ENCODE data around the gene TMX2. TPM values are rescaled to one million over a fixed set of nuclear protein-coding genes. Genes with fewer than 3 reads are reported as not detected.

Gene TMX2
- polyA plus RNA-seq, 3 donors = 117 to 119 (median 118) TPM

Other genes with a start within 250 kb of the TMX2 start
- gene SLC43A1, start 196.9 kb upstream of the TMX2 start, polyA plus RNA-seq (ENCODE audit: insufficient read length in 3 of 3) = 1 to 10 TPM; 5.0 to 6.1 (median 5.4) TPM
- 10 to 100 TPM; 54.0 to 58.4 (median 58.3) TPM for gene TIMM10, start 181.8 kb upstream of the TMX2 start, polyA plus RNA-seq (ENCODE audit: insufficient read length in 3 of 3)
- gene SMTNL1, start 175.0 kb upstream of the TMX2 start, polyA plus RNA-seq (ENCODE audit: insufficient read length in 3 of 3) = under 1 TPM; 0.12 to 0.28 (median 0.23) TPM
- gene UBE2L6, start 144.9 kb upstream of the TMX2 start, polyA plus RNA-seq (ENCODE audit: insufficient read length in 3 of 3) = 10 to 100 TPM; 41.3 to 43.6 (median 43.4) TPM
- gene SERPING1, start 114.9 kb upstream of the TMX2 start, polyA plus RNA-seq (ENCODE audit: insufficient read length in 3 of 3) = 100 to 1,000 TPM; 139 to 172 (median 151) TPM
- gene YPEL4, start 62.7 kb upstream of the TMX2 start, polyA plus RNA-seq (ENCODE audit: insufficient read length in 3 of 3) = 1 to 10 TPM; 1.2 to 1.9 (median 1.7) TPM
- gene CLP1, start 54.8 kb upstream of the TMX2 start, polyA plus RNA-seq (ENCODE audit: insufficient read length in 3 of 3) = 10 to 100 TPM; 16.6 to 18.5 (median 18.4) TPM
- 10 to 100 TPM; 52.3 to 56.7 (median 52.8) TPM for gene ZDHHC5, start 44.5 kb upstream of the TMX2 start, polyA plus RNA-seq (ENCODE audit: insufficient read length in 3 of 3)
- gene MED19, start 378 bp upstream of the TMX2 start, polyA plus RNA-seq (ENCODE audit: insufficient read length in 3 of 3) = 10 to 100 TPM; 21.2 to 23.7 (median 22.9) TPM
- 100 to 1,000 TPM in 2 of 3 donors, 10 to 100 TPM in 1; 99.4 to 124 (median 108) TPM for gene SELENOH, start 28.9 kb downstream of the TMX2 start, polyA plus RNA-seq (ENCODE audit: insufficient read length in 3 of 3)
- gene BTBD18, start 39.2 kb downstream of the TMX2 start, polyA plus RNA-seq (ENCODE audit: insufficient read length in 3 of 3) = under 1 TPM; 0.10 to 0.19 (median 0.15) TPM
- 100 to 1,000 TPM; 204 to 221 (median 210) TPM for gene CTNND1, start 49.2 kb downstream of the TMX2 start, polyA plus RNA-seq (ENCODE audit: insufficient read length in 3 of 3)

Measured in right renal cortex interstitium (tissue), 3 donors.